ENCODE results near the gene TMEM63B.

Gene TMEM63B

DNA sequence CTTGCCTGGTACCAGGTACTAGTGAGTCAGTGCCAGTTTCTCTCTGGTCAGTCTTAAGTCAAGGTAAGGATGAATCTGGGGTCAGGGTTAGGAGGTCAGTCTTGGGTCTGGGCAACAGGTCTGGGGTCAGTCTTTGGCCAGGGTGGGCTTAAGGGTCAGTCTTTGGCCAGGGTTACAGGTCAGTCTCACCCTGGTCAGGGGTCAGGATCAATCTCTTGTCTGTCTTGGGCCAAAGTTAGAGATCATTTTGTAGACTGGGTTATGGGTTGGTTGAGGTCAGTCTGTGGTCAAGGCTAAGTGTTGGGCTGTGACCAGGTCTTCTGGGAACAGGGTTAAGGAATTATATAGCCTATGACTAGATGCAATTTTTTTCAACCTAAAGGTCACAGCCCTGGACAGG is 18.5 kb downstream of the TMEM63B start:
- DNase-seq, result no peak

GRCh38 chr6:44146685-44147084 is 19.3 kb downstream of the TMEM63B start:
- no peak for DNase-seq

DNA sequence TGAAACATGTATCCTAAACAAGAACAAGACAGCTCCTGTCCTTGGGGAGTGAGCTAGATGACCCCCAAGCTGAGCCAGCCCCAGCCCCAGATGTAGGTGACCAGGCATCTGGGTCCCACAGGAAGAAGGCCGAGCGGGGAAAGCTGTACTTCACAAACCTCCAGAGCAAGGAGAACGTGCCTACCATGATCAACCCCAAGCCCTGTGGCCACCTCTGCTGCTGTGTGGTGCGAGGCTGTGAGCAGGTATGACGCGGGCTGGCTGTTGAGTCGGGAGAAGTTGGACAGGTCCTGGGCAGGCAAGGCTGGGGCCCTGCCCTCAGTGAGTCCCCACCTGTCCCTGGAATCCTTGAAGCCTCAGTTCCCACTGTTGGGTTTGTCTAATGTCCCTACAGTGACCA is 19.9 kb downstream of the TMEM63B start:
- no peak for DNase-seq

DNA sequence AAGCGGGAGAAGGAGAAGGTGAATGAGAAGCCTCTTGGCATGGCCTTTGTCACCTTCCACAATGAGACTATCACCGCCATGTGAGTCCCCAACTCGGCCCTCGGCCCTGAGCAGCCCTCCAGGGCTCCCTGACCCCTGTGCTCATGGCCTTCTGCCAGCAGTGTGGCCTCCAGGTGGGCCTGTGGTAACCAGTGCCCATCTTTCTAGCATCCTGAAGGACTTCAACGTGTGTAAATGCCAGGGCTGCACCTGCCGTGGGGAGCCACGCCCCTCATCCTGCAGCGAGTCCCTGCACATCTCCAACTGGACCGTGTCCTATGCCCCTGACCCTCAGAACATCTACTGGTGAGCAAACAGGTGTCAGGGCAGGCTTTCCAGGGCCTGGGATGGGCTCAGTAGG is 21.0 kb downstream of the TMEM63B start:
- no peak for DNase-seq

GRCh38 chr6:44149369-44150012 is 22.1 kb downstream of the TMEM63B start:
- DNase-seq, result no peak

DNA sequence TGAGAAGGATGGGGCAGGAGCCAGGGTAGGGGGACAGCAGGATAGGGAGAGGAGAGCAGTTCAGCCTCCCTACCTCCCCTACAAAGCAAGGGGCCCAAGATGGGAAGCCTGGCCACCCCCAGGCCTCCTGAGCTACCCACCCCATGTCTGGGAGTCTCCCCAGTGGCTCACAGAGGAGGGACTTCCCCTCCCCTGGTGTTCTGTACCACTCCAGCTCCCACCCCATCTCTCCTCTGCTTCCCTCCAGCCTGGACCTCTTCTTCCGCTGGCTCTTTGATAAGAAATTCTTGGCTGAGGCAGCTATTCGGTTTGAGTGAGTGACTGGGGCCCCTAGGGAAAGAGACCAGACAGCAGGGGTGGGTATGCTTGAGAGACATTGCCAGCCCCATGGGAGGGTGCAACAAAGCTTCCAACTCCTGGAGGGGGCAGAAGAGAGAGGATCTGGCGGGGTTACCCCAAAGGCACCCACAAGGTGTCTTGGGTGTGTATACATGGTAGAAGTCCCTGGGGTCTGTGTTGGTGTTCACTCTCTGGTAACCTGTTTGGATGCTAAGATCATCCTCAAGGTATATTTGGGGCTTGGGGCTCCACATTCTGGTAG is 23.1 kb downstream of the TMEM63B start:
- DNase-seq, result no peak

DNA sequence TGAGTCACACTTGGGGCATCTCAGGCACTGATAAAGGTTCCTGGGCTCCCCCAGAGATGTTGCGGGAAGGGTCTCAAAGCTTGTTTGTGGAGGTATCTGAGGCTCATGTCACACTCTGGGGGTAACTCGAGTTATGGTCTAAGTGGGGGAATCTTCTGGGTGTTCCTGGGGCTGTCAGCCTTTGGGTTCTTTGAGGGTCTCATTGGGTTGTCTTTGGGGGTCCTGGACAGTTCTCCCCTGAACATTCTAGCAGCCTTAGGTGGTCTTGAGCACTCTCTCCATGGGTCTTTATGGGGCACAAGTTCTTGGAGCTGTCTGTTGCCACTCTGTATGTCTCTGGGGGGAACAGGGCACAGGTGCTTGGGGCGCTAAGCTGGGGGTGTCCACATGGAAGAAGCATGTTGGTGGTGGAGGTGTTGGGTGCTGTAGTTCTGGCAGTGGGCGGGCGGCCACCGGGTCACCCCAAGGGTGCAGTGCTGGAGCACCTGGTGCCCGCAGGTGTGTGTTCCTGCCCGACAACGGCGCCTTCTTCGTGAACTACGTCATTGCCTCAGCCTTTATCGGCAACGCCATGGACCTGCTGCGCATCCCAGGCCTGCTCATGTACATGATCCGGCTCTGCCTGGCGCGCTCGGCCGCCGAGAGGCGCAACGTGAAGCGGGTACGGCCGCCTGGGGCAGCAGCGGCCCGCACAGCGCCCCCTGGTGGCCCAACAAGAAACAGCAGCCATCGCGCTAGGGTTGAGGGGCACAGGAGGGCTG is 24.2 kb downstream of the TMEM63B start:
- peak; percentile 43 to 84 (median 72) for DNase-seq

DNA sequence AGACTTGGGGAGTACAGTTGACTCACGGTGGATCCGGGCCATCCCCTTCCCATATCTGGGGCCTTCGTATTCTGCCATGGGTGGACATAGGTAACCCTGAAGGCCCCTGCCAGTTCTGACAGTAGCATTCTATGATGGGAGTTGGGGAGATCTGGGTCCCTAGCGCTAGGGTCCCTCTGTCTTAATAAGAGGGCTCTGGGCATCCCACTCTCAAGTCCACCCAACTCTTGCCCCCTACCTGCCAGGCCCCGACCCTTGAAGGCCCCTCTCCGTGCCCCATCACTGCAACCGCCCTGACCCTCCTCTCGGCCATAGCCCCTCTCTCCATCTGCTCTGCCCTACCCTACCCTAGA is 24.7 kb downstream of the TMEM63B start:
- DNase-seq, result no peak

DNA sequence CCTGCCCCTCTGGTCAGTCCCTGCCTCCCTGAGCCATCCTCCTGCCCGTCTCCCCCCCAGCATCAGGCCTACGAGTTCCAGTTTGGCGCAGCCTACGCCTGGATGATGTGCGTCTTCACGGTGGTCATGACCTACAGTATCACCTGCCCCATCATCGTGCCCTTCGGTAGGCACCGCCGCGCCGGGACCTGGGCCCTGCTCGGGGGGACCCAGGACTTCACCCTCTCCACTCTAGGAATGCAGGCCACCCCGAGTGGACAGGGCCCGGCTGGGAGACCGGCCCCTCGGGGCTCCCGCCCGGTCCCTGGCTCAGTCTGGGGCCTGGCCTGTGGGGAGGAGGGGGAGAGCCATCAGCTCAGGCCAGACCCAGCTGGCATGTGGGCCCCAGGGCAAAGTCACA is 25.2 kb downstream of the TMEM63B start:
- DNase-seq, result no peak

DNA sequence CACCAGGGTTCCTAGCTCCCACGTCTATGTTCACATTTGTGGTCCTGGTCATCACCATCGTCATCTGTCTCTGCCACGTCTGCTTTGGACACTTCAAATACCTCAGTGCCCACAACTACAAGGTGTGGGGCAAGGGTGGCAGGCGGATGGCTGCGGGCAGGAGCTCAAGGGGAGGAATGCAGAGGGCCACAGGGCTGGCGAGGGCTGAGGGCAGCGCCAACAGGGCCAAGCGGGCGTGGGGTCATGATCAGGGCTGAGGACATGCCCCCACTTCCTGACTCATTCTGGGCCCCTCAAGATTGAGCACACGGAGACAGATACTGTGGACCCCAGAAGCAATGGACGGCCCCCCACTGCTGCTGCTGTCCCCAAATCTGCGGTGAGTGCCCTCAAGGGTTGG is 26.7 kb downstream of the TMEM63B start:
- DNase-seq, result no peak

DNA sequence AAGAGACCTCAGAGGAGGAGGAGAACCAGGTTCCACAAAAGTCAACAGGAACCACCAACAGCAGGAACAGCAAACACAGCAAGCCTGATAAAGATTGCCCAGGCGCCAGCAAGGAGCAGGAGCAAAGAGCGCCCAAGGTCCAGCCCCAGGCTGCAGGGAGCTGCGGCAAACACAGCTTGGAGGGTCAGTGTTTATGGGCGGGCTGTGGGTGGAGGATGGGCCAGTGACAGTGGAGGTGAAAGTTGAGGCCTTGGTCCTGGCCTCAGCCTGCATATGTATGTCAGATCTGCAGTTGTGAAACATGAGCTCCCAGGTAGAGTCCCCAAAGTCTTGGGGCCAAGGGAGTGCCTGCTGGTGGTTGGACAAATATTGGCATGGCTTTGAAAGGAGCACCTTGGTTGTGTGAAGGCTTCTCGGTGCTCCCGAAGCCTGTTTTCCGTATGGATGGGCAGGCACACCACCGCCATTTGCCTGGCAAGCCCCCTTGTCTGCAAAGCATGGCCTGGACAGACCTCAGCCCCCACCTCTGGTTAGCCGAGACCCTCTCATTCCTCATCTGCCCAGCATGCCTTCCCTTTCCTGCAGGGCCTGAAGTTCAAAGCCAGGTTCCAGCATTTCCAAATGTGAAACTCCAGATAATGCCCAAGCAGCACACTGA is 29.3 kb downstream of the TMEM63B start:
- no peak for DNase-seq

DNA sequence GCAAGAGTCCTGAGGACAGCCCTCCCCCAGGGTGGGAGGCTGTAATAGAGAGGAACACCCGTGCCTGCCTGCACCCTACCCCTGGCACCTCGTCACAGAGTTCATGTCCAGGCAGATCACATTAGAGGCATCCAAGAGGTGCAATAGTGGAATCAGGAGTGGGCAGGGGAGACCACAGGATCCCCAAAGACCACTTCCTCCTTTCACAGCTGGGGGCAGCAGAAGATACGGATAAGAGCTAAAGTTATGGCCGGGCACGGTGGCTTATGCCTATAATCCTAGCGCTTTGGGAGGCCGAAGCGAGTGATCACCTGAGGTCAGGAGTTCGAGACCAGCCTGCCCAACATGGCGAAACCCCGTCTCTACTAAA is 29.8 kb downstream of the TMEM63B start:
- no peak for DNase-seq

DNA sequence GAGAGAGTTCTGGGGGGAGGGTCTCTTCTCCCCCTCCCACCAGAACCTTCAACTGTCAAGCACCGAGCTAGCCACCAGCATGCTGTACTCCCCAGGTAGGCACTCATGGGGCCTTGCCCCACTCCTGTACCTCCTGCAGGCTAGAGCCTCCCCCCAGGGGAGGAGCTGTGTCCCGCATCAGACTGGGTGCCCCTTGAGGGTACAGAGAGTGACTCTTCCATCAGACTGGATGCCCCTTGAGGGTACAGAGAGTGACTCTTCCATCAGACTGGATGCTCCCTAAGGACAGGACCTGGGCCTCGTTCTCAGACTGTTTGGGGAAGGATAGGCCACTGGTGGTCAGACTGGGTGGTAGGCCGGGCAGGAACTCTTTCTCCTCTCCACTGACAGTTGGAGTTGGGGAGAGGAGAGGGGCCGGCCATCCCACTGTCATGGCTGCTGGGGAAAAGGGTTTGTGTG is 31.4 kb downstream of the TMEM63B start, which contains the start of gene CAPN11:
TSS of gene CAPN11 (plus strand) at position 51 of the 459 bp plus-strand sequence. CDS start at position 80, 29 bp downstream.
- DNase-seq, result no peak

DNA sequence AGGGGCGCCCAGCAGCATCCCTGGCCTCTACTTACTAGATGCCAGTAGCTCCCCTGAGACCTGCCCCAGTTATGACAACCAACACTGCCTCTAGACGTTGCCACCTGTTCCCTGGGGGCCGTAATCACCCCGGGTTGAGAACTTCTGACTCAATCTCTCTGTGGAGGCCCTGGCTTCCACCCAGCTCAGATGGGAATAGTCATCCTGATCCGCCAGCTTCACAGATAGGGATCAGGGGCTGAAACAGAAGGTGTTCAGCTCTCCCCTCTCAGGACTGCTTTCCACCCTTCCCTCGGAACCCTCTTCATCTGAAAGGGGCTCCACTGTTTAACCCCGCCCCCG is 34.6 kb downstream of the TMEM63B start:
- DNase-seq, result no peak

GRCh38 chr6:44162876-44163625 is 35.7 kb downstream of the TMEM63B start:
- DNase-seq, result no peak

DNA sequence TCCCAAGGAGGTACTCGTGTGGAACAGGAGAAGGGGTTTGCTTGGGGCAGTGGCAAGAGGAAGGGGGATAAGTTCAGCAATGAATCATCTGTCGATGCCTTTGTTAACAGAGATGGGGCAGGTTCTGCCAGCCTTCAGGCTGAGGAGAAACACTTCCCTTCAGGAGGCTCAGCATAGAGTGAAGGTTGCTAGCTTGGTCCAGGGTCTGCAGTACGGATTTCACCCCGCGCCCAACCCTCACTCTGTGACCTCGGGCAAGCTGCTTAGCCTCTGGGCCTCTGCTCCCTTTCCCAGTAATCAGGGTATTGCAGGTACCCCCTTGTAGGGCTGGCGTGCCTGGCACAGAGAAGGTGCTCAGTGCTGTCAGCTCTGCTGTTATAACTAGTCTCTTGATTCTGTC is 38.8 kb downstream of the TMEM63B start:
- DNase-seq, result no peak

GRCh38 chr6:44166591-44167184 is 39.3 kb downstream of the TMEM63B start:
- no peak for DNase-seq

GRCh38 chr6:44167567-44167966 is 40.2 kb downstream of the TMEM63B start:
- DNase-seq, result no peak

DNA sequence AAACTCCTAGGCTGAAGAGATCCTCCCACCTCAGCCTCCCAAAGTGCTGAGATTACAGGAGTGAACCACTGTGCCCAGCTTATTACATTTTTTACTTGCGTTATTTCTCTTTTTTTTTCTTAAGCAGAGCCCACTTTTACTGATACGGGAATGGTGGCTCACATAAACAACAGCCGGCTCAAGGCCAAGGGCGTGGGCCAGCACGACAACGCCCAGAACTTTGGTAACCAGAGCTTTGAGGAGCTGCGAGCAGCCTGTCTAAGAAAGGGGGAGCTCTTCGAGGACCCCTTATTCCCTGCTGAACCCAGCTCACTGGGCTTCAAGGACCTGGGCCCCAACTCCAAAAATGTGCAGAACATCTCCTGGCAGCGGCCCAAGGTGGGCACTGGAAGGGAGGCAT is 41.8 kb downstream of the TMEM63B start:
- no peak for DNase-seq

DNA sequence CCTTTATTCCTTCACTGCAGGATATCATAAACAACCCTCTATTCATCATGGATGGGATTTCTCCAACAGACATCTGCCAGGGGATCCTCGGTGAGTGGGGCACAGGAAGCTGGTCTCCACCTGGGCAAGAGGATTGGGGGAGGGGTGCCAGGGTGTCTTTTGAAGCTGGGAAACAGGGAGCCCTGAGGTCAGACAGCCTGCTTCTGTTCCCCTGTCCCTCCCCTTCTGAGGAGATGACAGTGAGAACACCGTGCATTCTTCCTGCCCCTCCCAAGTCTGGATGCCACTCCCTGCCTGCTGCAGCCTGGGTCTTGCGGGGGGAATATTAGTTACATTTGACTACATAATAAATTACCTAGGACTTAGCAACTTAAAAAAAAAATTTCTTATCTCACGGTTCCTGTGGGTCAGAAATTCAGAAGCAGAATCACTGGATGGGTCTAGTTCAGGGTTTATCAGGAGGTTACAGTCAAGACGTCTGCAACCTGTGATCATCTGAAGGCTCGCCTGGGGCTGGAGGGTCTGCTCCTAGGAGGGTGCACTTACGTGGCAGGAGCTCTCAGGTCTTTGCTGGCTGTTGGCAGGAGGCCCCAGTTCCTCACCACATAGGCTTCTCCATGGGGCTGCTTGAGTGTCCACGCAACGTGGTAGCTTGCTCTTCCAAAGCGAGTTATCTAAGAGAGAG is 42.7 kb downstream of the TMEM63B start:
- no peak for DNase-seq

DNA sequence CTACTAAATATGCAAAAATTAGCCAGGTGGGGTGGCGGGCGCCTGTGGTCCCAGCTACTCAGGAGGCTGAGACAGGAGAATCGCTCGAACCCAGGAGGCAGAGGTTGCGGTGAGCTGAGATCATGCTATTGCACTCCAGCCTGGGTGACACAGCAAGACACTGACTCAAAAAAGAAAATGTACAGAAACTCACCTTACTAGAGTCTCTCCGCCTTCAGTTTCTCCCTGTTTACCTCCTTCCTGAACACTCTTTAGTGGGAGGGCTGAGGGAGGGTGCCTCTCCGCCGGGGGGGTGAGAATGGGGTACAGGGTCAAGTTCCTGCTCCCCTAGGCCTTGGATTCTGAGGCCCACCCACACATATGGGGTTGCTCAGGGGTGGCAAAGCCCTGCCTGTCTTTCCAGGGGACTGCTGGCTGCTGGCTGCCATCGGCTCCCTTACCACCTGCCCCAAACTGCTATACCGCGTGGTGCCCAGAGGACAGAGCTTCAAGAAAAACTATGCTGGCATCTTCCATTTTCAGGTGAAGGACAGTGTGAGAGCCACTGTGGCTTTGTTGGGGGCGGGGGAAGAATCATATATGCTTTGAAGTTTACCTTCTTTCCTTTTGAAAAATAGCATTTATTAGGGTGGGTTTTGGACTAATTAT is 44.7 kb downstream of the TMEM63B start:
- no peak for DNase-seq

Data from stimulated activated naive CD4-positive, alpha-beta T cell (primary cell).